DOHH2 (cell line): ENCODE measurements around the gene ZSCAN21.

Experiments
- H3F3A ChIP-seq: fragments of 200-600 bp; sonication (generic), shearing (Covaris generic); 2 replicates; pipeline ENCODE4 v1.6.0; 2016; ENCODE audit warnings: antibody characterized with exemption, mild to moderate bottlenecking; ENCODE audit not compliant: control insufficient read depth, insufficient read depth
- H3K27ac ChIP-seq: fragments of 200-600 bp; sonication (generic); 2 replicates; pipeline ENCODE4 v1.5.1; 2014; ENCODE audit warnings: low read depth, mild to moderate bottlenecking, low read length, moderate library complexity
- H3K27me3 ChIP-seq: fragments of 200-600 bp; sonication (generic); 2 replicates; pipeline ENCODE4 v1.6.1; 2014; ENCODE audit warnings: mild to moderate bottlenecking, low read length, mixed read lengths; ENCODE audit not compliant: control insufficient read depth
- H3K36me3 ChIP-seq: fragments of 200-600 bp; sonication (generic); 2 replicates; pipeline ENCODE4 v1.6.1; 2014; ENCODE audit warnings: mild to moderate bottlenecking, low read length, moderate library complexity, mixed read lengths; ENCODE audit not compliant: control insufficient read depth
- H3K4me1 ChIP-seq: fragments of 200-600 bp; sonication (generic); 2 replicates; pipeline ENCODE4 v1.6.1; 2014; ENCODE audit warnings: mild to moderate bottlenecking, low read length, mixed read lengths; ENCODE audit not compliant: control insufficient read depth
- H3K4me2 ChIP-seq: fragments of 200-600 bp; sonication (generic); 2 replicates; pipeline ENCODE4 v1.6.0; 2014; ENCODE audit warnings: mild to moderate bottlenecking, low read length, moderate library complexity
- H3K4me3 ChIP-seq: fragments of 200-600 bp; sonication (generic); 2 replicates; pipeline ENCODE4 v1.5.1; 2014; ENCODE audit warnings: mild to moderate bottlenecking, low read length, mixed read lengths
- H3K79me2 ChIP-seq: fragments of 200-600 bp; sonication (generic); 2 replicates; pipeline ENCODE4 v1.6.1; 2014; ENCODE audit warnings: mild to moderate bottlenecking, low read length, mixed read lengths; ENCODE audit not compliant: control insufficient read depth
- H3K9me2 ChIP-seq: fragments of 200-600 bp; sonication (generic); replicated peaks from 2 replicates; pipeline ENCODE4 v1.6.1; 2014; ENCODE audit warnings: mild to moderate bottlenecking, low read length, mixed read lengths; ENCODE audit not compliant: control insufficient read depth
- H3K9me3 ChIP-seq: fragments of 200-600 bp; sonication (generic); 2 replicates; pipeline ENCODE4 v1.6.1; 2014; ENCODE audit warnings: antibody characterized with exemption, low read length, mixed read lengths; ENCODE audit not compliant: control insufficient read depth, insufficient read depth
- H4K20me1 ChIP-seq: fragments of 200-600 bp; sonication (generic); 2 replicates; pipeline ENCODE4 v1.6.0; 2014; ENCODE audit warnings: low read depth, mild to moderate bottlenecking, antibody characterized with exemption, low read length, moderate library complexity; ENCODE audit not compliant: control insufficient read depth, insufficient read depth
- CTCF ChIP-seq: fragments of 200-600 bp; sonication (generic); IDR thresholded peaks from one replicate; pipeline ENCODE4 v1.5.1; 2014; ENCODE audit warnings: antibody characterized with exemption, mild to moderate bottlenecking, low read depth, low read length; ENCODE audit not compliant: poor library complexity, severe bottlenecking
- EZH2phosphoT487 ChIP-seq: fragments of 200-600 bp; sonication (generic); IDR thresholded peaks from 2 replicates; pipeline ENCODE4 v1.6.1; 2017; ENCODE audit warnings: borderline replicate concordance, mild to moderate bottlenecking, antibody characterized with exemption, low read length, moderate library complexity, mixed read lengths

The ZSCAN21 gene

GRCh38 chr7:100034871-100035510 is 14.6 kb upstream of the ZSCAN21 start:
- Histone ChIP-seq H3K4me1 (peaks cover 5% of the 10 kb centered on the region), H3K27ac (no peak overlapping the region)

GRCh38 chr7:100035876-100036275 is 13.7 kb upstream of the ZSCAN21 start:
- Histone ChIP-seq H3K4me2 (no peak overlapping the region), H3K36me3 (peaks cover 58% of the 10 kb centered on the region), H3K4me3 (no peak overlapping the region), H3F3A (peaks cover 3% of the 10 kb centered on the region; the same call in 1 of the 2 replicates), H3K79me2 (no peaks in the 10 kb centered on the region), H3K9me2 (no peaks in the 10 kb centered on the region), H3K4me1 (peaks cover 14% of the 10 kb centered on the region), H3K9me3 (no peaks in the 10 kb centered on the region), H4K20me1 (no peaks in the 10 kb centered on the region), H3K27ac (no peak overlapping the region), H3K27me3 (no peaks in the 10 kb centered on the region)
- no peak for TF ChIP-seq EZH2phosphoT487
- no peak for TF ChIP-seq CTCF

More at GRCh38 chr7:100034871-100035510, 14.6 kb upstream of the ZSCAN21 start:
- Histone ChIP-seq H3K27me3 (no peaks in the 10 kb centered on the region), H3K4me2 (no peak overlapping the region), H4K20me1 (no peaks in the 10 kb centered on the region), H3K36me3 (peaks cover 67% of the 10 kb centered on the region), H3K9me3 (no peaks in the 10 kb centered on the region), H3K4me3 (no peak overlapping the region), H3K79me2 (no peaks in the 10 kb centered on the region), H3K9me2 (no peaks in the 10 kb centered on the region), H3F3A (0 out of 2 replicates have a peak, but pooled peaks cover 3% of the 10 kb centered on the region)
- TF ChIP-seq EZH2phosphoT487 (no peak), CTCF (no peak)

- H3K9me3 ChIP-seq: no peaks in the 10 kb centered on the region
- H3K79me2 ChIP-seq: no peaks in the 10 kb centered on the region
- H4K20me1 ChIP-seq: no peaks in the 10 kb centered on the region
- H3K4me3 ChIP-seq: no peak overlapping the region
- H3K27ac ChIP-seq: no peak overlapping the region
- peaks cover 22% of the 10 kb centered on the region for H3K4me1 ChIP-seq
- peaks cover 40% of the 10 kb centered on the region for H3K36me3 ChIP-seq
- peaks cover 11% of the 10 kb centered on the region for H3F3A ChIP-seq
- H3K4me2 ChIP-seq: no peak overlapping the region
- H3K9me2 ChIP-seq: no peaks in the 10 kb centered on the region
- TF ChIP-seq CTCF (no peak), EZH2phosphoT487 (no peak)
- H3K27me3 ChIP-seq: no peaks in the 10 kb centered on the region
Observed at GRCh38 chr7:100038326-100038725, 11.2 kb upstream of the ZSCAN21 start.
